ENCODE results near the gene SORCS3. TPM values are rescaled to one million over a fixed set of nuclear protein-coding genes. Genes with fewer than 3 reads are reported as not detected.

Gene SORCS3
- total and polyA plus RNA-seq, 2 of the 13 experiments (the other 11 are each of a cell fraction or from before 2014, with no cell fraction given), result 0.07 TPM; not detected in 1

- ChIA-PET CTCF (ENCODE audit: low intra/inter-chr PET ratio, low total read pairs) (no interaction called here), POLR2A (no interaction called here)
- 12% methylated on average over 2 of the region's 2 CpGs for whole genome bisulfite sequencing (ENCODE audit: low lambda C conversion rate)
- intact Hi-C loops (cut with micrococcal nuclease; ENCODE audit: unreplicated experiment), result no loop called here
- H3K4me2 ChIP-seq (ENCODE audit: low read depth, low read length), result no peak overlapping the region
- H3K4me1 ChIP-seq (ENCODE audit: insufficient read depth, low read length), result no peaks in the 10 kb centered on the region
- H3K9me3 ChIP-seq (ENCODE audit: low read length), result no peaks in the 10 kb centered on the region
- no peak overlapping the region for H3K9ac ChIP-seq (ENCODE audit: insufficient read depth, low read depth, low read length)
- in situ Hi-C loops (cut with HindIII; ENCODE audit: extremely low pct_ligation_motif_present, low pct_unique_long_range_greater_than_20kb), result no loop called here
- BruUV-seq (replicated peaks), result no TSS peak
- no peak for FAIRE-seq
- no peak overlapping the region for H2AFZ ChIP-seq (ENCODE audit: low read length)
- H4K20me1 ChIP-seq (ENCODE audit: insufficient read depth, low read length), result no peaks in the 10 kb centered on the region
- no peak overlapping the region for H3K4me3 ChIP-seq (replicated peaks in 1 of 3; ENCODE audit: insufficient read depth in 1 of 3, low read depth in 2 of 3, low read length in 3 of 3)
- no peaks in the 10 kb centered on the region for H3K79me2 ChIP-seq (ENCODE audit: insufficient read depth, low read length)
- H3K27ac ChIP-seq (ENCODE audit: extremely low read length, insufficient read depth, low read length), result no peak overlapping the region
- DNase-seq (ENCODE audit: low spot score), result no peak
- H3K27me3 ChIP-seq (ENCODE audit: control insufficient read depth in 1 of 2, insufficient read depth in 2 of 2, low read length in 2 of 2), result no peaks in the 10 kb centered on the region
- H3K36me3 ChIP-seq (replicated peaks in 1 of 2; ENCODE audit: control insufficient read depth in 1 of 2, insufficient read depth in 2 of 2, low read length in 2 of 2), result no peaks in the 10 kb centered on the region
- TF ChIP-seq KDM4B (CRISPR knock-in tag; IDR thresholded peaks at IDR 0.05) (no peak), ELF1 (CRISPR knock-in tag; IDR thresholded peaks at IDR 0.05) (no peak), PAWR (CRISPR knock-in tag; IDR thresholded peaks at IDR 0.05; ENCODE audit: borderline replicate concordance) (no peak), NAIF1 (CRISPR knock-in tag; IDR thresholded peaks at IDR 0.05; ENCODE audit: borderline replicate concordance) (no peak), ZNF142 (CRISPR knock-in tag; IDR thresholded peaks at IDR 0.05) (no peak), ELK4 (CRISPR knock-in tag; IDR thresholded peaks at IDR 0.05; ENCODE audit: borderline replicate concordance) (no peak), ATAD3A (CRISPR knock-in tag; IDR thresholded peaks at IDR 0.05) (no peak), CHCHD3 (CRISPR knock-in tag; IDR thresholded peaks at IDR 0.05) (no peak), ZNF33B (CRISPR knock-in tag; IDR thresholded peaks at IDR 0.05) (no peak), RFX3 (CRISPR knock-in tag; IDR thresholded peaks at IDR 0.05) (no peak), MAFG (CRISPR knock-in tag; IDR thresholded peaks at IDR 0.05) (no peak), DNMT3B (CRISPR knock-in tag; conservative IDR thresholded peaks at IDR 0.05) (no peak), KLF9 (CRISPR knock-in tag; IDR thresholded peaks at IDR 0.05; ENCODE audit: low read depth) (no peak), GPN1 (CRISPR knock-in tag; IDR thresholded peaks at IDR 0.05; ENCODE audit: borderline replicate concordance) (no peak), SYNCRIP (IDR thresholded peaks at IDR 0.05; ENCODE audit: insufficient read depth, low read depth, low read length) (no peak), MBD4 (IDR thresholded peaks at IDR 0.05; ENCODE audit: borderline replicate concordance, low read length) (no peak), MIER3 (CRISPR knock-in tag; IDR thresholded peaks at IDR 0.05; ENCODE audit: borderline replicate concordance) (no peak)
- no peak for ATAC-seq
Observed at GRCh38 chr10:105104297-105104696, 463.2 kb downstream of the SORCS3 start.

Measured in HepG2 (cell line).